DMS114 treated with DMSO at 0.1 percent for 48 hours (cell line): ENCODE results near the gene OR5P2.
"Not testable (repeated sequence)": the region's sequence is repeated elsewhere in the genome, so short reads cannot be mapped to it uniquely, and the experiment has no call there.

Experiments
- DNase-seq: peaks from one replicate; lab custom pipeline; 2025; ENCODE audit not compliant: unreplicated experiment; lab: John Stamatoyannopoulos, UW

Gene OR5P2

GRCh38 chr11:7796842-7797241, at the start of gene OR5P2:
Gene OR5P2 (minus strand): TSS chr11:7796942. CDS start chr11:7796942, 0 bp downstream.
- no peak for DNase-seq

GRCh38 chr11:7846003-7846402, 49.3 kb upstream of the OR5P2 start:
- no peak for DNase-seq

GRCh38 chr11:7844986-7845385, 48.2 kb upstream of the OR5P2 start:
- DNase-seq, result no peak

- no peak for DNase-seq
Observed at GRCh38 chr11:7844521-7844920, 47.8 kb upstream of the OR5P2 start.

DNA sequence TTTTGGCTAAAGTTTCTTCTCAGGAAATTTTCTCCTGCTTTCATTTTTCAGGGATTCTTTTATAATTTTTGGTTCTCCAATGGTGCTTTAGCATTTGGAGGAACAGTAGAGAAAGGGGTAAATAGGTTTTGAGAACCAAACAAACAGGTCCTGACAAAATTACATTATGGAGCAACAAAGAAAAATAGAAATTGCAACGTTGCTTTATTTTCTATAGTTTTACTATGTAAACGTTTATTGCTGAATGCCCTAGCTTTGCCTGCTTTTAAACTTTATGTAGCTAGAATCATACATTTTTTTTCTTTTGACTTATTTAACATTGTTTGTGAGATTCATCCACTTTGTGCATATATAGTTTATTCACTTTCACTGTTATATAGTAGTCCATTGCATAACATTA, 43.8 kb upstream of the OR5P2 start:
- no peak for DNase-seq

DNA sequence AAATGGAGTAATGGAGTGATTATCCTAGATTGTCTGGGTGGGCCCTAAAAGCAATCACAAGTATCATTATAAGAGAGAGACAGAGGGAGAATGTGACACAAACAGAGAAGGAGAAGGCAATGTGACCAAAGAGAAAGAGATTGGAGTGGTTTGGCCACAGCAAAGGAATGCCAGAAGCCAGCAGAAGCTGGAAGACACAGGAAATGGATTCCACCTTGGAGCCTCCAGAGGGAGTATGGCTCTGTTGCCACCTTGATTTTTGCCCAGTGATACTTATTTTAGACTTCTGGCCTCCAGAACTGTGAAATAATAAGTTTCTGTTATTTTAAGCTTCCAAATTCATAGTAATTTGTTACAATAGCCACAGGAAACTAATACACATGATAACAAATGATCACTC, 36.8 kb upstream of the OR5P2 start:
- no peak for DNase-seq

DNA sequence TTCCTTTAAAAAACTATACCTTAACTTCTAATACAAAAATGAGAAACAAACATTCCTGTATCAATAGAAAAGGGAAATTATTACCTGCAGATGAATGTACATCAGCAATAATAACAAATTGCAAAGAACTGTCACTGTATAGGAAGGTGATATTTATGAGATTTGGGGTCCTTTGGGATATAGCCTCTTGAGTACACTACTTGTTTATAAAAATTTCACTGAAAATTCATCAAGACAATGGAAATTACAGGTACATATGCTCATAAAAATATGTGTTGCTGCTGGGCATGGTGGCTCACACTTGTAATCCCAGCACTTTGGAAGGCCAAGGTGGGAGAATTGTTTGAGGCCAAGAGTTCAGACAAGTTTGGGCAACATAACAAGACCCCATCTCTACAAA, 34.0 kb upstream of the OR5P2 start, which contains the start of gene OR5P3:
TSS of gene OR5P3 (minus strand) at position 101 of the 400 bp plus-strand sequence.
- DNase-seq, result no peak

DNA sequence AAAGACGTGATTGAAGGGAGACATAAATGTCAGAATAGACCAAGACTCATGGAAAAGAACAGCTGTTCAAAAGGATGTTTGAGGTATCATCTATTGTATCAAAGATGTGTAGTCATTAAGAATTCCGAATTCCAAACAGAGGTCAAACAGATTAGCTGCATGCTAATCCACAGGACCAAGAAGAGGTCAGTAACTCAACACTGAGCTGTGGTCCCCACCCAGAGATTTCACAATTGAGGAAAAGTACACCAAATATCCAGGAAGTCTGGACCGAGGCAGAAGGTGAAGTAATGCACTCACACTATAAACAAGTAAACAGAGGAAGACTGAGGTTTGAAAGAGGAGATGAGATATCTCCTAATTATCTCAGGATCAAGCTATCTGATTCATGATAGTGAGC, 29.6 kb upstream of the OR5P2 start:
- no peak for DNase-seq

GRCh38 chr11:7820417-7820816, 23.7 kb upstream of the OR5P2 start:
- not testable (repeated sequence) for DNase-seq

DNA sequence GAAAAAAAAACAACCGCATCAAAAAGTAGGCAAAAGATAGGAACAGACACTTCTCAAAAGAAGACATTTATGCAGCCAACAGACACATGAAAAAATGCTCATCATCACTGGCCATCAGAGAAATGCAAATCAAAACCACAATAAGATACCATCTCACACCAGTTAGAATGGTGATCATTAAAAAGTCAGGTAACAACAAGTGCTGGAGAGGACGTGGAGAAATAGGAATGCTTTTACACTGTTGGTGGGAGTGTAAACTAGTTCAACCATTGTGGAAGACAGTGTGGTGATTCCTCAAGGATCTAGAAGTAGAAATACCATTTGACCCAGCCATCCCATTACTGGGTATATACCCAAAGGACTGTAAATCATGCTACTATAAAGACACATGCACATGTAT, 18.2 kb upstream of the OR5P2 start:
- DNase-seq, result not testable (repeated sequence)

DNA sequence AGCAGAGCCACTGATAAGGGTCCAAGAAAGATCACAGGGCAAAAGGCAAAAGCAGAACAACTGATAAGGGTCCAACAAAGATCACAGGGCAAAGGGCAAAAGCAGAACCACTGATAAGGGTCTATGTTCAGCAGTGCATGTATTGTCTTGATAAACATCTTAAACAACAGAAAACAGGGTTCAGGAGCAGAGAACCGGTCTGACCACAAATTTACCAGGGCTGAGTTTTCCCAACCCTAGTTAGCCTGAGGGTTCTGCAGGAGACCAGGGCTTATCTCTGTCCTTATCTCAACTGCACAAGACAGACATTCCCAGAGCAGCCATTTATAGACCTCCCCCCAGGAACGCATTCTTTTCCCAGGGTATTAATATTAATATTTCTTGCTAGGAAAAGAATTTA, 13.6 kb upstream of the OR5P2 start:
- DNase-seq, result not testable (repeated sequence)

DNA sequence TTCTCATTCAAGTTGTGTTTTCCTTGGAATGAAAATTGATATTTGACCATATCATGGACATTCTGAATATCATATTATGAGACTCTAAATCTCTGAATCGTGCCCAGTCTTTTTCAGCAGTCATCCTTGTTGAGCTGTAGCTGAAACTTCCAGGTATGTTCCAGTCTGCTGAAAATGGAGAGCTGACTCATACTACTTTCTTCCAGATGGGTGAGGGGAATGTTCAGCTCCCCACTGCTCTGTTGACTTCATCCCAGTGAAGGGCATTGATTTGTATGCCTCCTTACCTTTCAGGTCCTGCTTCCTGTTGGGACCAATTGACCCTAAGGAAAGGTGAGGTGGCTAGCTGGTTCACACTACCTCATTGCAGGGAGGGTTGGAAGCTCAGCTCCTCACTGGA, 3.5 kb downstream of the OR5P2 start:
- DNase-seq, result no peak

DNA sequence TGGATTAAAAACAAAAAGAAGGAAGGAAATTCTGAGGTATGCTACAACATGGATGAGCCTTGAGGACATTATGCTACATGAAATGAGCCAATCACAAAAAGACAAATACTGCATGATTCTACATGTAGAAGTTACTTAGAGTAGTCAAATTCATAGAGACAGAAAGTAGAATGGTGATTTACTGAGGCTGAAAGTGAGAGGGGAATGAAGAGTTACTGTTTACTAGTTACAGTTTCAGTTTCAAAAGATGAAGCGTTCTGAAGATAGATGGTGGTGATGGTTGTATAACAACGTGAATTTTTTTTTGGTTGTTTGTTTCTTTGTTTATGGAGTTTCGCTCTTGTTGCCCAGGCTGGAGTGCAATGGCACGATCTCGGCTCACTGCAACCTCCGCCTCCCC, 9.5 kb downstream of the OR5P2 start:
- DNase-seq, result no peak

- DNase-seq, result no peak
Observed at GRCh38 chr11:7775689-7776088, 21.1 kb downstream of the OR5P2 start.

GRCh38 chr11:7764301-7764700, 32.4 kb downstream of the OR5P2 start:
- DNase-seq, result not testable (repeated sequence)

GRCh38 chr11:7759010-7759409, 37.7 kb downstream of the OR5P2 start:
- DNase-seq, result no peak

DNA sequence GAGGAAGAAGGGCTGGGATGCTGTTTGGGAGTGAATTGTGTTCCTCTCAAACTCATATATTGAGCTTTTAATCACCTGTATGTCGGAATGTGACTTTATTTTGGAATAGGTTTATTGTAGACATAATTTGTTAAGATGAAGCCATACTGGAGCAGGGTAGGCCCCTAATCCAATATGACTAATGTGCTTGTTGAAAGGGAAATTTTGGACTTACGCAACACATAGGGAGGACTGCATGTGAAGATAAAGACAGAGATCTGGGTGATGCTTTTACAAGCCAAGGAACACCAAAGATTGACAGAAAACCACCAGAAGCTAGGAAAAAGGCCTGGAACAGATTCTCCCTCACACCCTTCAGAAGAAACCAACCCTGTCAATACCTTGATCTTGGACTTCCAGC, 47.3 kb downstream of the OR5P2 start:
- no peak for DNase-seq
